ENCODE results near the gene BRD4.
A peak's percentile ranks its signal among the peaks of the same experiment; 100 is the strongest.

The BRD4 gene

GRCh38 chr19:15264061-15264932 is 68.0 kb downstream of the BRD4 start:
- DNase-seq = peak; percentile 79

GRCh38 chr19:15263361-15263985 is 68.9 kb downstream of the BRD4 start:
- DNase-seq = no peak

- DNase-seq = no peak
Measured at GRCh38 chr19:15262011-15262410, 70.3 kb downstream of the BRD4 start.

GRCh38 chr19:15260939-15261338 is 71.4 kb downstream of the BRD4 start:
- DNase-seq = no peak

- no peak for DNase-seq
Measured at GRCh38 chr19:15259907-15260306, 72.4 kb downstream of the BRD4 start.

GRCh38 chr19:15257782-15258181 is 74.6 kb downstream of the BRD4 start:
- no peak for DNase-seq

GRCh38 chr19:15256708-15257331 is 75.5 kb downstream of the BRD4 start:
- DNase-seq = no peak

- DNase-seq = no peak
Measured at GRCh38 chr19:15255359-15255990, 76.9 kb downstream of the BRD4 start.

- no peak for DNase-seq
Measured at GRCh38 chr19:15254547-15254946, 77.8 kb downstream of the BRD4 start.

GRCh38 chr19:15253513-15253912 is 78.8 kb downstream of the BRD4 start:
- DNase-seq = peak; percentile 55

GRCh38 chr19:15253061-15253460 is 79.3 kb downstream of the BRD4 start:
- peak; percentile 24 for DNase-seq

- peak; percentile 25 for DNase-seq
Measured at GRCh38 chr19:15252398-15253018, 79.8 kb downstream of the BRD4 start.

- DNase-seq = peak; percentile 68
Measured at GRCh38 chr19:15251749-15252397, 80.5 kb downstream of the BRD4 start.

- no peak for DNase-seq
Measured at GRCh38 chr19:15251010-15251748, 81.2 kb downstream of the BRD4 start.

- no peak for DNase-seq
Measured at GRCh38 chr19:15250640-15250993, 81.7 kb downstream of the BRD4 start.

GRCh38 chr19:15249972-15250639 is 82.2 kb downstream of the BRD4 start:
- peak; percentile 36 for DNase-seq

GRCh38 chr19:15249528-15249874 is 82.8 kb downstream of the BRD4 start:
- DNase-seq = no peak

GRCh38 chr19:15248648-15249527 is 83.5 kb downstream of the BRD4 start:
- no peak for DNase-seq

- no peak for DNase-seq
Measured at GRCh38 chr19:15248106-15248505, 84.2 kb downstream of the BRD4 start.
